DND-41 (cell line): ENCODE results near the gene SERTAD4.

Experiments
- EZH2 ChIP-seq: IDR thresholded peaks from 3 replicates; pipeline ENCODE4 v1.6.1; 2012; ENCODE audit warnings: borderline replicate concordance, low read depth, mild to moderate bottlenecking, moderate library complexity, low read length, inconsistent platforms; ENCODE audit not compliant: severe bottlenecking
- TF ChIP-seq, protein P1 (sequence below): IDR thresholded peaks from 2 replicates; pipeline ENCODE4 v1.5.1; 2012; ENCODE audit warnings: borderline replicate concordance, low read length, moderate library complexity, mild to moderate bottlenecking; ENCODE audit not compliant: poor library complexity, severe bottlenecking; ENCODE audit errors: extremely low read depth

- TF ChIP-seq, protein P1, sequence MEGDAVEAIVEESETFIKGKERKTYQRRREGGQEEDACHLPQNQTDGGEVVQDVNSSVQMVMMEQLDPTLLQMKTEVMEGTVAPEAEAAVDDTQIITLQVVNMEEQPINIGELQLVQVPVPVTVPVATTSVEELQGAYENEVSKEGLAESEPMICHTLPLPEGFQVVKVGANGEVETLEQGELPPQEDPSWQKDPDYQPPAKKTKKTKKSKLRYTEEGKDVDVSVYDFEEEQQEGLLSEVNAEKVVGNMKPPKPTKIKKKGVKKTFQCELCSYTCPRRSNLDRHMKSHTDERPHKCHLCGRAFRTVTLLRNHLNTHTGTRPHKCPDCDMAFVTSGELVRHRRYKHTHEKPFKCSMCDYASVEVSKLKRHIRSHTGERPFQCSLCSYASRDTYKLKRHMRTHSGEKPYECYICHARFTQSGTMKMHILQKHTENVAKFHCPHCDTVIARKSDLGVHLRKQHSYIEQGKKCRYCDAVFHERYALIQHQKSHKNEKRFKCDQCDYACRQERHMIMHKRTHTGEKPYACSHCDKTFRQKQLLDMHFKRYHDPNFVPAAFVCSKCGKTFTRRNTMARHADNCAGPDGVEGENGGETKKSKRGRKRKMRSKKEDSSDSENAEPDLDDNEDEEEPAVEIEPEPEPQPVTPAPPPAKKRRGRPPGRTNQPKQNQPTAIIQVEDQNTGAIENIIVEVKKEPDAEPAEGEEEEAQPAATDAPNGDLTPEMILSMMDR, result no peak
- no peak for TF ChIP-seq EZH2
These were observed 55.5 kb downstream of the SERTAD4 start for GRCh38 chr1:210288116-210288515.
